ENCODE data around the gene TTLL6. TPM values are rescaled to one million over a fixed set of nuclear protein-coding genes. Genes with fewer than 3 reads are reported as not detected.
A peak's percentile ranks its signal among the peaks of the same experiment; 100 is the strongest.

The TTLL6 gene
- total and polyA plus RNA-seq, 12 donors = 0.06 to 0.73 (median 0.21) TPM; not detected in 8

DNA sequence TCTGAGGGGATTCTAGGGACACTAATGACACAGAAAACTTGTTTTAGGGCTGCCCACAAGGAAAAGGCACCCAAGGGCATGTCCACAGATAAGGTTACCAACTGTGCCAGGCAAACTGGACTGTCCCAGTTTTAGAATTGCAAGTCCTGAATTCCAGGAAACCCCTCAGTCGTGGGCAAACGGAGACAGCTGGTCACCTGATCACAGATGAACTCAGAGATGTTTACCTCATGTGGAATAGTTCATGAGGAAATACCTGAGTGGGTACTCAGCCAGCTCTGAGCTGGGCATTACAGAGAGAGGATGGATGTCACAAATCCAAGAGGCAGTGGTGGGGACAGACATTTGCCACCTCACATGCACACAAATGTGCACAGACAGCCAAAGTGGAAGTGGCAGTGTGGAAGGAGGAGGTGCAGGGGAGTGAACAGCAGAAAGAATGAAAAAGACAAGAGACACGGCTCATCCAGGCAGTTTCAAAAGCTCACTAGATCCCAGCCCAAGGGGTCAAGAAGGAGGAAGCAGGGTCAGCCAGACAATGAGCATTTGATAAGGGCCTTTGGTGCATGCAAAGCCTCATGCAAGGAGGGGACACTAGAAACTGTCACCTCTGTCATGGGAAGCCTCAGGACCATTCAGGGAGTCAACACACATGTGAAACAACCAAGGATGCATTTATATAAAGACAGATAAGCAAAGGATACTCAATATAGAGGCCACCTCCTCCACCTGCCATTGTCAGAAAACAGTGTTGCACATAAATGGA is 24.8 kb downstream of the TTLL6 start:
- H3K36me3 ChIP-seq = no peaks in the 10 kb centered on the region
- H3K27ac ChIP-seq = no peak overlapping the region
- 34 to 35% methylated on average over 3 of the region's 3 CpGs for WGBS, 2 donors
- intact Hi-C loops (cut with DNase I) = loop anchor here in 9 of 10 donors (5.0 to 10.0 kb wide), 5 partner anchors 65 to 120 kb away; partner anchors contain the start of genes PRAC1 (in 5 of the 9), PRAC2 (in 5 of the 9) and HOXB13 (in 2 of the 9)
- ATAC-seq (no peak), DNase-seq (no peak)
- TF ChIP-seq, protein P1, sequence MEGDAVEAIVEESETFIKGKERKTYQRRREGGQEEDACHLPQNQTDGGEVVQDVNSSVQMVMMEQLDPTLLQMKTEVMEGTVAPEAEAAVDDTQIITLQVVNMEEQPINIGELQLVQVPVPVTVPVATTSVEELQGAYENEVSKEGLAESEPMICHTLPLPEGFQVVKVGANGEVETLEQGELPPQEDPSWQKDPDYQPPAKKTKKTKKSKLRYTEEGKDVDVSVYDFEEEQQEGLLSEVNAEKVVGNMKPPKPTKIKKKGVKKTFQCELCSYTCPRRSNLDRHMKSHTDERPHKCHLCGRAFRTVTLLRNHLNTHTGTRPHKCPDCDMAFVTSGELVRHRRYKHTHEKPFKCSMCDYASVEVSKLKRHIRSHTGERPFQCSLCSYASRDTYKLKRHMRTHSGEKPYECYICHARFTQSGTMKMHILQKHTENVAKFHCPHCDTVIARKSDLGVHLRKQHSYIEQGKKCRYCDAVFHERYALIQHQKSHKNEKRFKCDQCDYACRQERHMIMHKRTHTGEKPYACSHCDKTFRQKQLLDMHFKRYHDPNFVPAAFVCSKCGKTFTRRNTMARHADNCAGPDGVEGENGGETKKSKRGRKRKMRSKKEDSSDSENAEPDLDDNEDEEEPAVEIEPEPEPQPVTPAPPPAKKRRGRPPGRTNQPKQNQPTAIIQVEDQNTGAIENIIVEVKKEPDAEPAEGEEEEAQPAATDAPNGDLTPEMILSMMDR (IDR thresholded peaks at IDR 0.05) = no peak
- H3K4me3 ChIP-seq = no peak overlapping the region
- H3K9me3 ChIP-seq = no peaks in the 10 kb centered on the region
- H3K4me1 ChIP-seq = peaks cover 0 to 6% (median 0%) of the 10 kb centered on the region in 9 donors
- peaks cover 0 to 65% (median 44%) of the 10 kb centered on the region in 7 donors for H3K27me3 ChIP-seq

DNA sequence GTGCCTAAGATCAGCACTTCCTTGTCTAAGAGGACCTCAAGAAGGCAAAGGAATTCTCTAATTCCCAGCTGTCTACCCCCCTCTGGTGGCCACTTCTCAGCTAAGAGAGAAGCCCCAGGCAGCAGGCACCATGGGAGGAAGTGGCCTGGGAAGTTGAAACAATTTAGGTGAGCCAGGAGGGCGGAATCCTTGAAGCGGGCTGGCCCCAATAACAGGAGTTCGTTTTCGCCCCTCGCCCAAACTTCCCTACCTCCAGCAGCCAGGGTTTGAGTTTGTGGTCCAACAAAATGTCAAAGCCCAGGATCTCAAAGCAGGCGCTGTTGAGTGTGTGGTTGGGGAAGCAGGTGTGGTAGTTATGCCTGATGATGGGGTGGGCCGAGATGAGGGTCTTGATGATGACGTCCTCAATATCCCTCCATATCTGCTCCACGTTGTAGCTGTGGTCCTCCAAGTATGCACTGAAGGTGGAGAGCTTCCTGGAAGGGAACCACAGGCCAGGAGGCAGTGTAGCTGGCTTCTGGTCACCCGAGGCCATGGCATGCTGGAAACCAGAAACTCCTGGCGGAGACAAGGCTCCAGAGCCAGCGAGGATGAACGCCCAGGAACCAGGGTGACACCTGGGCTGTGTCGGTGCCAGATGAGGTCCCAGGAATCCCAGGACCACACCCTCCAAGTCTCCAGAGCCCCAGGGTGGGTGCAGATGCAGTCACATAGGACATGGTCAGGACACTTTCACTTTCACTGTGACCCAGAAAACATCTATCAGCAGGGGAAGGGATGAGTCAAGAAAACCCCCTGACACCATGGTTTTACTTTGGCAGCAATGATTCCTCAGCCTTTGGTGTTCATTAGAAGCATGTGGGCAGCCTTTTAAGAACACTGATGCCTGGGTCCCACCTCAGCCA is 25.6 kb downstream of the TTLL6 start:
- DNase-seq (peak; percentile 23 to 86), ATAC-seq (peak; percentile 55 to 92 (median 86))
- Histone ChIP-seq H3K27ac (no peak overlapping the region), H3K36me3 (no peaks in the 10 kb centered on the region), H3K9me3 (no peaks in the 10 kb centered on the region), H3K4me1 (peaks cover 0 to 6% (median 0%) of the 10 kb centered on the region in 9 donors), H3K4me3 (no peak overlapping the region), H3K27me3 (peaks cover 0 to 68% (median 44%) of the 10 kb centered on the region in 7 donors)
- TF ChIP-seq, protein P1 (IDR thresholded peaks at IDR 0.05) = peak; percentile 49 to 86 (median 81)
- intact Hi-C loops (cut with DNase I) = loop anchor here (1.0 to 10.0 kb wide), 10 partner anchors 64 to 119 kb away; partner anchors contain the start of genes PRAC1 (in 5 of the 10), PRAC2 (in 5 of the 10) and HOXB13 (in 2 of the 10)
- WGBS, 2 donors = 40 to 42% methylated on average over 14 of the region's 14 CpGs

DNA sequence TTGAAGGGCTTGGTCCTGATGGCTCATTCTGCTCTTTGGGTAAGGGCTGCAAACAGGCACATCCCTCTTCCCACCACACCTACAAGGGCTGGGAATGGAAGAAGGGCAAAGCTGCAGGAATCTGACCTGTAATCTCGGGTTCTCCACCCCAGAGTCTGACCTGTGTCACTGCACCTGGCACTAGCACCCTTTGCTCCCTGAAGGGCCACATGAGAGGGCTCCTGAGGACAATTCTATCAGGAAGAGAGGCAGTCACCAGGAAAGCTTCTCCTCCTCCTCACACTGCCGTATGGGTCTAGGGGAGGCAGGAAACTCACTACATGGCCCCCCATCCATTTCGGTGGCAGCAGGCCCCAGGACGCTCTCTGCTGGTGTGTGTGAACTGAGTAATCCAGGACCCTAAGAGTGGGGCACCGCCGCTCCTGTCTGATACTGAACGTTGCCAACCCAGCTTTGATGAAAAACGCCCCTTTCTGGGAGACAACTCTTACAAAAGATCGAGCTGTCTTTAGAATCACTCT is 26.4 kb downstream of the TTLL6 start:
- peak in 4 of 8 donors; percentile 5 to 34 (median 24) for ATAC-seq

More for the DNA sequence above, 26.4 kb downstream of the TTLL6 start:
- Histone ChIP-seq H3K36me3 (no peaks in the 10 kb centered on the region), H3K4me3 (no peak overlapping the region), H3K4me1 (peaks cover 0 to 6% (median 0%) of the 10 kb centered on the region in 9 donors), H3K9me3 (no peaks in the 10 kb centered on the region), H3K27ac (no peak overlapping the region), H3K27me3 (peaks cover 0 to 76% (median 51%) of the 10 kb centered on the region in 7 donors)
- TF ChIP-seq, protein P1 (IDR thresholded peaks at IDR 0.05) = no peak
- DNase-seq = no peak
- intact Hi-C loops (cut with DNase I) = loop anchor here (1.0 to 10.0 kb wide), 10 partner anchors 63 to 118 kb away; partner anchors contain the start of genes PRAC1 (in 5 of the 10), PRAC2 (in 5 of the 10) and HOXB13 (in 2 of the 10)
- 28 to 30% methylated on average over 9 of the region's 9 CpGs for WGBS, 2 donors
